NCI-H2081 treated with DMSO at 0.1 percent for 48 hours (cell line): ENCODE measurements around the gene PTGER1.

Experiments
- DNase-seq: peaks from one replicate; lab custom pipeline; 2025; lab: John Stamatoyannopoulos, UW

The PTGER1 gene

DNA sequence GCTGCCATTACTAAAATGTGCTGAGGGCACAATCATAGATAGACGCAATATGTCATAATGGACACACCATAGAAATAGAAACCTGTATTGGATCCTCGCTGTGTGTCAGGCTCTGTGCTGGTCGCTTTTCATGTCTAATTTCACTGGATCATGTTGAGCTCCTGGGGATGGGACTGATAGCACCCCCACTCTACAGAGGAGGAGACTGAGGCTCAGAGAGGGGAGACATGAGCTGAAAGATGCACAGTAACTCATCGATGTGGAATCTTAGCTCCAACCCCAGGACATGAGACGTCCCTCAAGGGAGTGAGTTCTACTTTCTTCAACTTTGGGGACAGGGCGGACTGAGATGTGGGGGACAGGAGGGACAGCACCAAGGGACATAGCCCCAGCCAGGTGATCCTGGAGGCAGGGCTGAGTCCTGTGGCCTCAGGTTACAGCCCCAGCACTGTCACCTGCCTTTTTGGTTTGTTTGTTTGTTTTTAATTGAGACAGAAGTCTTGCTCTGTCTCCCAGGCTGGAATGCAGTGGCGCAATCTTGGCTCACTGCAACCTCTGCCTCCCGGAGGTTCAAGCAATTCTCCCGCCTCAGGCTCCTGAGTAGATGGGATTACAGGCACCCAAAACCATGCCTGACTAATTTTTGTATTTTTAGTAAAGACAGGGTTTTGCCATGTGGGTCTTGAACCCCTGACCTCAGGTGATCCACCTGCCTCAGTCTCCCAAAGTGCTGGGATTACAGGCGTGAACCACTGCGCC lies 27.4 kb upstream of the PTGER1 start:
- no peak for DNase-seq

DNA sequence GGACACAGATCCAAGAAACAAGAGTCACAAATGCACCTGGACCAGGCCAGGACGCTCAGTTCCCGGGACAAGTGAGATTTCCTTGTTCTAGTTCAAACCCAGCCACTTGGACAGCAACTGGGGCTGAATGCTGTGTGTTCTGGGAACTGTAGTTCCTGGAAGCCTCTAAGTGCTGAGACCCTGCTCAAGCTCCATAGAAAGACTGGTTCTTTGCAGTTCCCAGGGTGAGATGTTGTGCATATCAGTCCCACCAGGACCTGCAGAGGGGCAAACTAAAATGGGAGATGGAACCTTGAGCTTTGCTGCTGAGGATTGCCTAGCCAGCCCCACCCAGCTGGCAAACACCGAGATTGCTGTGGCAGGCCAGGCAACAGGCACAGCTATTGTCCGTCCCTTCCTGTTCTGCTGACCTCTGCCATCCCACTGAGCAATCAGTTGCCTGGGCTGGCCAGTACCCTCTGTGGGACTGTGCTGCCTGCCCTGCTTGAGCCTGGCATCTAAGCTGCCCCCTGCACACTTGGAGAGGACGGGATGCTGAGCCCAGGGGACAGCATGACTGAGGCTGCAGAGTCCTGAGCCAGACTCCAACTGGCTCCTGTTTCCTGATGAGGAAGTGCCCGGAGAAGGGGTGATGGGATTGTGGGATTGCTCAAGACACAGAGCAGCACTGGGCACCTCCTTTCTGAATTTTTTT lies 22.2 kb upstream of the PTGER1 start:
- no peak for DNase-seq

DNA sequence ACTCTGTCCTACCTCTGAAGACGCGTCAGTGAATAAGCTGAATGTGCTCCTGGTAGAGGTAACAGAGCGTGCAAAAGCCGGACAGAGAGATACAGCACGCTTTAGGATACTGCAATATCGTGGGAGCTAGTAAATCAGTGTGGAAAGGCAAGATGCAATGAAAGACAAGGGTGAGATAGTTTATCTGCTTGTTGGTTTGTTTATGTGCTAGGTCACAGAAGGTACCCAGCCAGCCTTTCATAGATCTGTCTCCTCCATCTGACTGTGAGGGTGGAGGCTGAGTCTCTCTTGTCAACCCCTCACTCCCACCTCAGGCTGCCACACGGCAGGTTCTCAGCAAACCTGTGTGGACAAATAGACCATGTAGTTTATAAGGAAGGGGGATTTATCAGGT lies 21.7 kb upstream of the PTGER1 start:
- DNase-seq = no peak

DNA sequence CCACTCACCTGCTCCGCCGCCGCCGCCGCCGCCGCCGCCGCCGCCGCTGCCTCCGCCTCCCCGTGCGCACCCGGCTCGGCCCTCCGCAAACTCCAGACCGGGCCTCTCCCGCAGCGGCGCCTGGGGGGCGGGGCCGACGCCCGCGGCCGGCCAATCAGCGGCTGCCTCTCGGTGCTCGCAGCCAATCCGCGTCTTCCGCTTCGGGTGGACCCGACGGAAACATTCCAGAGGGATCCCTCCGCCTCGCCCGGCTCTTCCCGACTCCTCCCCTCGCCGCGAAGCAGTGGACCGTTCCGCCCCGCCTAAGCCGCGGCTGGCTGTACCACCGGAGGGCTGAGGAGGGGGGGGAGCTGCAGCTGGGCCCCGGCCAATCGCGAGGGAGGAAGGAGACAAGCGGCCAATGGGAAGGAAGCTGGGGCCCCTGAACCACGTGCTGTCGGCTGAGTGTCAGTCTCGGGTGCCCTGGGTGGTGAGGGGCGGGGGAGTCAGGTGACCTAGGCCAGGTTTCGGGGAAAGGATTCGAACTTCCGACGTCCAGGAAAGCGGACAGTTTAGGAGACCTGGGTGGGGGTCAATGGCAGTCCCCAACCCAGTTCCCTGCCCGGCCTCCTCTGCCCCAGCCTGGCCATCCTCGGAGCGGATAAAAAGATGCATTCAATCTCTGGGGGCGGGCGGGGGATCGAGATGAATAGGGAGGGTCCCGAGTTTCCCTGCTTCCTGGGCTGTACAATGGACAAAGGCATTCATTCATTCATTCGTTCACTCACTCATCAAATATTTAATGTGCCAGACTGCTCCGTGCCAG lies 21.1 kb upstream of the PTGER1 start, which contains the start of gene GIPC1:
TSS of gene GIPC1 (minus strand) at position 99 of the 805 bp plus-strand sequence. CDS start 13,151 bp downstream, outside the sequence.
- peak; percentile 93 for DNase-seq

DNA sequence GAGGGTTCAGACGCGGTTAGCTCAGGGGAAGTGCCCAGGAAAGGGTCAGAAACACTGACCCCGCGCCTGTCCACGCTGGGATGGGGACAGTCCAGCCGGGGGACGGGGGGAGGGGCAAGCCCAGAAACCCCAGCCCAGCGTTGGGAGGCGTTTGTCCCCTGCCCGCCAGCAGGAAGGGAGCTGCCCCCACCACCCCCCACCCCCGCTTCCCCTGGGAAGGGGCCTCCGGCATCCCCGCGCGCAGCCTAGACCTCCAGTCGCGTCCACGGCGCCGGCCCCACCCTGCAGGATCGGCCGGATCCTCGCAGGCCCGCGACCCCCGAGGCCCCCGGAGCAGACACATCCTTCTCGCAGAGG lies 20.5 kb upstream of the PTGER1 start:
- DNase-seq = no peak

DNA sequence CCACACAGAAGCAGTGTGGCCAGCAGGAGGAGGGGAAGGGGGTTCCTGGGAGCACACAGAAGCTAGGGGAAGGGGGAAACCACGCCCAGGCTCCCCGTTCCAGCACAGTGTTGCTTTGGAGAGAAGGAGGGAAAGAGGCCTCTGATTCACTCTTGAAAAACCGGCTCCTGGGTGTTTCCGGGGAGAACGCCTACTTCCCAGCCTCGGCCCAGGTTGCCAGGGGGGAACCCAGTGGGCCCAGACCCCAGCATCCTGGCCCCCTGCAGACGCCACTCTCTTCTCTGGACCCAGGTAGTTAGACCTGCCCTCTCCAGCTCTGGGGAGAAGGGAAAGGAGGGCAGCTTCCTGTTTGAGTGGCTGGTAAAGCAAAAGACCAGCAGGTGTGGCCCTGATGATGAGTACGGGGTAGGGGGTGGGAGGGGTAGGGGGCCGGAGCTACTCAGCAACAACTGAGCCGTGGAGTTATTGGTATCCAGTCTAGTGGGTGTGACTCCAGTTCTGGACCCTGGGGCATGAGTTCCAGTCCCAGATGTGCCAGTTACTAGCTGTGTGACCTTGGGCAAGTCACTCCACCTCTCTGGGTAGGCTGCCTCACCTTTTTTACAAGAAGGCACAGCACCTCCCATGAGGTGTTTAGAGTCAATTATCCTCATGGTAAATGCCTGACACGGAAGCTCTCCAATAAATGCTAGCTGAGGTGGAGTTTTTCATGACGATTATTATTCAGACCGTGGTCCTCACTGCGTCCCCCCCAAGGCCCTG lies 19.9 kb upstream of the PTGER1 start:
- no peak for DNase-seq

DNA sequence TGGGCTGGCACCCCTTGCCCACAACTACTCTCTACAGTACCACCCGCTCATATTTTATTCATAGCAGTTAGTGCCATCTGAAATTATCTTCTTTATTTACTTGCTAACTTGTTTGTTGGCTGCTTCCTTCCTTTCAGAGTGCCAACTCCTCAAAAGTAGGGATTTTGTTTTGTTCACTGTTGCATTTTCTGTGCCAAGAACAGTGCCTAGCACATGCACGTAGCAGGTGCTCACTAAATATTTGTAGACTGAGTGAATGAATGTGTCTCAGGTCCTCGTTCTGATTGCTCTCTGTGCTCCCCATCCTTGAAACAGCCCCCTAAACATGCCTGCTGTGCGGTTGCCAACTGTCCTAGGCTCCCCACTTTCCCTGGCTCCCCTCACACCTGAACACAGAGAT lies 19.3 kb upstream of the PTGER1 start:
- no peak for DNase-seq

DNA sequence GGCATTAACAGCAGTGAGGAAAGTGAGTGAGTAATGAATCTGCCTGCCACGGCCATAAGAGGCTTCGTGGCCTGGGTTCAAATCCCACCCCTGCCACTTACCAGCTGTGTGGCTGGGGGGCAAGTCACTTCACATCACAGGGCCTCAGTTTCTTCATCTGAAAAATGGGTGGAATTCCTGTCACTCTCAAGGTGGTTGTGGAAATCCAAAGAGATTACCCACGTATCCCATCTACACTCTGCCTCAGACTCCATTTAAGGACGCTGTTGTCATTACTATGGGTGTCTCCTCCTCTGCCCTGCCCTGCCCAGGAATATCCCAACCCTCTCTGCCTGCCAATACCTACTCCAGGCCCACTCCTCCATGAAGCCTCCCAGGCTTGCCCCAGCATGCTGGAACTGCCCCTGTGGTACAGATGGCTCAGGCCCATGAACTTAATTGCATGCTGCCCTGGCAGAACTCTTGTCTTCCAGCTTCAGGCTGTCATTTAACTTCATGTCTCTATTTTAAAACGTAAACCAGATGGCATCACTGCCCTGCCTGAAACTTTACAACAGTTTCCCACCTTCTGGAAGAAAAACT lies 17.7 kb upstream of the PTGER1 start:
- DNase-seq = no peak

DNA sequence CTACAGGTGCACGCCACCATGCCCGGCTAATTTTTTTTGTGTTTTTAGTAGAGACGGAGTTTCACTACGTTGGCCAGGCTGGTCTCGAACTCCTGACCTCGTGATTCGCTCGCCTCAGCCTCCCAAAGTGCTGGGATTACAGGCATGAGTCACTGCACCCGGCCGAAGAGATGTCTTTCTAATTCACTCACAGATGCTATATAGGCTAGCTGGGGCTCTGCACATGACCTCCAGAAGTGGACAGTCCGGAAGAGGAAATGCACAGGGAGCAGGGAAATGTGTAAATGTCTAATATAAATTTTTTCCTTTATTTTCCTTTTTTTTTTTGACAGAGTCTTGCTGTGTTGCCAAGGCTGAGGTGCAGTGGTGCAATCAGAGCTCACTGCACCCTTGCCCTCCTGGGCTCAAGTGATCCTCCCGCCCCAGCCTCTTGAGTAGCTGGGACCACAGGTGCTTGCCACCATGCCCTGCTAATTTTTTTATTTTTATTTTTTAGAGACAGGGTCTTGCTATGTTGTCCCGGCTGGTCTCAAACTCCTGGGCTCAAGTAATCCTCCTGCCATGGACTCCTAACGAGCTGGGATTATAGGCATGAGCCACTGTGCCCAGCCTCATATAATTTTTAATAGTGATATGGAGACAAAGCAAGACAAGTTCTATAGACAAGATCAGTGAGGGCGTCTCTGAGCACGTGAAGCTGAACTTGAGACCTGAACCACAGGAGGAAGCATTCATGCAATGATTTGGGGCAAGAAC lies 12.4 kb upstream of the PTGER1 start:
- no peak for DNase-seq

DNA sequence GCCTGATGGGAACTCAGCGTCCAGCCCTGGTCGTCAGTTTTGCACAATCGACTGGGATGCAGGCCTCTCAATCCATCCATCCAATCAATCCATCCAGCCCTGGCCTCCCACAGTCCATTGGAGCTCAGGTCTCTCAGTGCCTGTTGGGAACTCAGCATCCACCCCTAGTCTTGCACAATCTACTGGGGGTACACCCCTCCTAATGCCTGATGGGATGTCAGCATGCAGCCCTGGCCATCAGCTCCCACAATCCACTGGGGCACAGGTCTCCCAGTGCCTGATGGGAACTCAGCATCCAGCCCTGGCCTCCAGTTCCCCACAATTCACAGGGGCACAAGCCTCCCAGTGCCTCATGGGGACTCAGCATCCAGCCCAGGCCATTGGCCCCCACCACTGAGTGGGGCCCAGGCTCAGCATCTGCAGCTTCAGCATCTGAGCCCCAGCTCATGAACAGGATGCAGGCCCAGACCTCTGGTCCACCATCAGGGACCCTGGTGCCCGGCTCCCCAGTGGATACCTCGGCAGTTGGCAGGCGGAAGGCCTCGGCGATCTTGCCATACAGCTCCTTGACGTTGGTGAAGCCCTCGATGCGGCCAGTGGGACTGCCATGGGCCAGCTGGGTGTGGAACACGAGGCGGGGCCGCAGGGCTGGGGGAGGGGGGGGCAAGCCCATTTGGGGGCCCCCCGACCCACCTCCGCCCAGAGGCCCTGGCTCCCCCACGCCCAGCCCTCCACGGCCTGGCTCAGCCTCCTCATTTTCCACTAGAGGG lies 7.2 kb upstream of the PTGER1 start:
- no peak for DNase-seq

DNA sequence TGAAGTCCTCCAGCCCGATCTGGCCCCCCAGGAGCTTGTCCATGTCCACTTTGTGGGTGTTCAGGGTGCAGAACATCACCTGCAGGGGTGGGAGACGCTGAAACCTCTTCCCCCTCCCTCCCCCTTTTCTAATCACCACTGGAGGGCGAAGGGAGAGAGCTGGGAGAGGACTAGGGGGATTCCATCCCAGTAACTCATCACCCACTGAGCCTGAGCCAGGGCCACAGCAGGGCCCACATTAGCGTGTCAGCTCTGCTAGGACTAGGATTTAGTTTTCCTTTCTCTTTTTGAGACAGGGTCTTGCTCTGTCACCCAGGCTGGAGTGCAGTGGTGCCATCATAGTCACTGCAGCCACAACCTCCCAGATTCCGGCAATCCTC lies 5.5 kb upstream of the PTGER1 start:
- no peak for DNase-seq

DNA sequence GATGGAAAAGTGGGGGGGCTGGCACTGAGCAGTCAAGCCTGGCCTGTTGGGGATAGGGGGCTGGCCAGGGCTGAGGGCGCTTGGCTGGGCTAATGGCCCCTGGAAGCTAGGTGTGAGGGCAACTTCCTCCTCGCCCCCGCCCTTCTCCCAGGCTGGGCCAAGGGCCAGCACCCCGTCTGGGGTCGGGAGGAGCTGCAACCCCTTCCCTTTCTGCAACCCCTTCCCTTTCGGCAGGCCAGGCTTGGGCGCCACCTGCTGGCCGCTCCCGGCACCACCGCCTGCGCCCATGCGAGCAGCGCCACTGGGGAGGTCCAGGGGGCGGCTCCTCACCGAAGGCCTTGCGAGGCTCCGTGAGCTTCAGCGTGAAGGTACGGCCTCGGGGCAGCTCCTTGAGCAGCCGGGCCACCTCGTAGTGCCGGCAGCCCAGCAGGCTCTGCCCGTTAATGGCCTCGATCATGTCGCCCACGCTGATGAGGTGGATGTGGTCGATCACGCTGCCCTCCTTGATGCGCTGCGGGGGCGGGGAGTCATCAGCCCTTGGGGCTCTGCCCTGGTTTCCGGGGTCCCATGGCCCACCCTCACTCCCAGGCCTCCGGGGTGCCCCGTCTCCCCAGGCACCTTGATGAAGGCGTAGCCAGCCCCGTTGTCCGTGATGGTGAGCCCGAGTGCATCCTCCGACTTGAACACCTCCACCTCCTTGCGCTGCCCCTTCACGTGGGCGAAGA lies 5.0 kb upstream of the PTGER1 start:
- no peak for DNase-seq

DNA sequence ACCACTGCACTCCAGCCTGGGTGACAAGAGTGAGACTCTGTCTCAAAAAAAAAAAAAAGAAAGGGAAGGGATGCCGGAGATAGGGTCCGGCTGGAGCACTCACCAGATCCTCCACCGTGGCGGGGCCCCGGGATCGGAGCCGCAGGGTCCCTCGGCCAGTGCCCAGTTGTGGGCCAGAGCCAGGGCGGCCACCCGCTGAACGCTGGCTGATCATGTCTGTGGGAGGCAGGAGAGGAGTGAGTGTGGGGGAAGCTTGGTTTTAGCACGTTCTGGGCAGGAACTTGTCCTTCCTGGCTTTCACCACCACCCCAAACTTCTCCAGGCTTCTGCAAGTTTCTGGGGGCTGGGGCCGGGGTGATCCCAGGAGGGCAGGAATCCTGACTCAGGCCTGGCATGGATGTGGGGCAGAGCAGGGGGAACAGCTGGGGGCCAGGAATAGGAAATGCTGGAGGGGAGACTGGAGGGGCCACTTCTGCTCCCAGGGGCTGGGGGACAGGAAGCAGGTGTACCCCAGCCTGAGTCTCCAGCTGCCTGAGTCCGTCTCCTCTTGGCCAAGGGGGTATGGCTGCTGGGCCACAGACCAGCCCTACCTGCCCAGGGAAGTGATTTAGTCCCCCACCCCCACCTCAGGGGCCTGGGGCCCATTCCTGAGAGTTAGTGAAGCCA lies 4.3 kb upstream of the PTGER1 start:
- DNase-seq = no peak

DNA sequence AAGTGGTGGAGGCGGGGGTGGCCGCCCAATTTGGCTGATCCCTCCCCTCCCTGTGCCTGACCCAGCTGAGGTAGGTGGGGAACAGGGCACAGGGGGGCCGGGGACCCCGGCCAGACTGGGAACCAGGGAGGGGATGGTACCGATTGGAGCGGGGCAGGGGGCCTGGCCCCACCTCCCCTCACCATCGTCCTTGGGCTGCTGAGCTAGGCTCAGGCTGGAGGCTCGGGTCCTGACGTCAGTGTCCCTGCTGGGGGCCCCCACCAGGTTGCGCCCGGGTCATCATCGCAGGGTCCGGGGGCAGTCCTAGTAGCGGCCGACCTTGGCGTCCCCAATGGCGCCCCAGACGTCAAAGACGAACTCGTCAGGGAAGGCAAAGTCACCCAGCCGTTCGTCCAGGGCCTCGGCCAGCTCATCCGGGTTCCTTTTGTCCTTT lies 3.0 kb upstream of the PTGER1 start:
- DNase-seq = no peak

DNA sequence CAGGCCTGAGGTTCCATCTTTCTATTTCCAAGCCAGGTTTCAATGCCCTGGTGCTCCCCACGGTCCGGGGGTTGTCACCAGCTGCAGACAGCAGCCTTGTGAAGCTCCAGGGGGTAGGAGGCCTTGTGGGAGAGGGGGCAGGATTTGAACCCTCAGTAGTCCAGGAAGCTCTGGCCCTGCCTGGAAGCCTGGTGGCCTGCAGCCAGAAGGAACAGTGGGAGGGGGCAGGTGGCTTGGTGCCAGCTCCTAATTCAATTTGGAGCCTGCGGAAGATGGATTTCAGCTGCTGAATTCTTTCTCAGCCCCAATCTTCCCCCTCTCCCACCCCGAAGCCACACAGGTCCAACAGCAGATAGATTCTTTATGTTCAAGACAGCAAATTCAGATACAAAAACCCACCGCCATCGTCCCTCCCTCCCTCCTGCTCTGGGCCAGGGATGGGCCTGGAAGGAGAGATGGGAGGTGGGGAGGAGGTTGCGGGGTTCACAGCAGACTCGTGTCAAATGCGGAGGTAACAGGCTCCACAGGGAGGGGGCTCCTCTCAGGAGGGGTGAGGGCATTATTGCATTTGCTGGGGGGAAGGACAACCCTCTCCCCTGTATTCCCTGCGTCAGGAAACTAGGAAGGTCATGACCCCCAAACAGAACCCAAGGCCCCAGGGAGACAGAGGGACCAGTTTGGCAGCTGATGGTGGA lies 2.4 kb upstream of the PTGER1 start:
- no peak for DNase-seq

DNA sequence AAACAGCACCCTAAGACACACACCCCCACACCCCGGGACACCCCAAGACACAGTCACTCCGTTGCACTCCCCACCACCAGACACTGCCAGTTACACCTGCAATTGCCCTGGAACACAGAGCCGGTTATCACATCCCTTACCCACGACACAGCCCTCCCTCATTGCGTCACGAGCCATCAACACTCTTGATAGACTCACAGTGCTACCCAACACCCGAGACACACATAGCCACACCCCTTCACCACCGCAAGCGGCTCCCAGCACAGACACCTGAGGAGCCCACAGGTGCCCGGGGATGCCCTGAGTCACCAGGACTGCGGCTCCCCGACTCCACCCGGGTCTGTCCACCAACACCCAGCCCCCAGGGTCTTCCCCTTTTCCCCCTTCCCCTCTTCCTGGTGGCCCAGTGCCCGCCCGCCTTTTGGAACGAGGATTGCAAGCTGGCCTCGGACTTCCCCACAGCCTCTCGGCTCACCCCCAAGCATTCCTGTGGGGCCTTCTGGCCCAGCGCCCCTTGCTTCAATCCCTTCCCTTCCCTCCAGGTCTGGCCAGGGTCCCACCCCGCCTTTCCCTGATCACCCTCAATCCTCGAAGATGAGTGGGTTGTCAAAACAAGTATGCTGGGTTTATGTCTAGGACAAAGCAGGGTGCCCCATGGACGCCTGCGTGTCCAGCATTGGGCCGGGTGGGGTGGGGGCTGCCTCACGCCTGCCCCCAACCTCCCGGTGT lies 1.7 kb upstream of the PTGER1 start:
- DNase-seq = no peak

DNA sequence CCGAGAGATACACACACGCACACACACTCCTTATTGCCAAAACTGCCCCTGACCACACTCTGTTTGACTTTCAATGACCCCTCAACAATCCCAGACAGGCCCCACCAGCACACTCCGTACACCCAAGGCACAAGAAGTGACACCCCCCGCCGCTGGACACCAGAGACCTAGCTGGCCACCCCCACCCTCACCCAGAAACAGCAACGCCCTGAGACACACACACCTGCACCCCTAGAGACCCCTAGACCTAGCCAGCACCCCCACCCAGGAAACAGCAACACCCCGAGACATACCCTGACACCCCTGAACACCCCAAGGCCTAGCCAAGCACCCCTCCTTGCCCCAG lies 1.1 kb upstream of the PTGER1 start:
- DNase-seq = no peak

DNA sequence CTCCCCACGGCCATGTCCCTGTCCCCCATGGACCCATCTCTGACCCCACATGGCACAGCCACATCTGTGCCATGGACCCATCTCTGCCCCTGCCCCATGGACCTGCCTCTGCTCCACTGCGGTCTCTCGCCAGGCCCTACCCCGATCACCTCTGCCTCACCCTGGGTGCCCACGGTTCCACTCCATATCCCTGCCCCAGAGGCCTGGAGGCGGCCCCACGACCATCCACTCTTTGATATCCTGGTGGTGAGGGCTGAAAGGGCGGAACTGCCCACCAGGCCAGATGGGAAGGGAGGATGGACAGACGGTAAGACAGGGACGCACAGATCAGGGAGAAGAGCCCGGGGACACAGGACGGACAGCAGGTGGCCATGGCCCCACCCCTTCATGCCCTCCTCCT lies 327 bp downstream of the PTGER1 start:
- no peak for DNase-seq
